Stomach (tissue), 4 donors: ENCODE data around the gene HS2ST1.

Experiments
- EP300 ChIP-seq: sonication (generic); formaldehyde crosslinking; IDR thresholded peaks from one replicate; pipeline ENCODE4 v1.6.1; 2017; ENCODE audit warnings: antibody characterized with exemption
- POLR2A ChIP-seq, 4 donors: fragments of 450-650 bp; IDR thresholded peaks; one replicate each; pipeline ENCODE4 v1.6.1; 2016; ENCODE audit warnings: antibody characterized with exemption in 4 of 4, control low read depth in 2 of 4, mild to moderate bottlenecking in 1 of 4, moderate library complexity in 1 of 4
- POLR2AphosphoS5 ChIP-seq, 3 donors: sonication (generic); formaldehyde crosslinking; IDR thresholded peaks; one replicate each; pipeline ENCODE4 v1.6.1; 2016; ENCODE audit warnings: antibody characterized with exemption in 3 of 3
- TF ChIP-seq, protein P1 (sequence below), 7 experiments: fragments of 450-650 bp in 4 of 7; fragments of 200-600 bp in 3 of 7; sonication (generic) in 3 of 7; IDR thresholded peaks; one replicate each; pipeline ENCODE4 v1.5.1; 2016 to 2019; ENCODE audit warnings: antibody characterized with exemption in 7 of 7, control low read depth in 2 of 7, mild to moderate bottlenecking in 1 of 7

DNA sequence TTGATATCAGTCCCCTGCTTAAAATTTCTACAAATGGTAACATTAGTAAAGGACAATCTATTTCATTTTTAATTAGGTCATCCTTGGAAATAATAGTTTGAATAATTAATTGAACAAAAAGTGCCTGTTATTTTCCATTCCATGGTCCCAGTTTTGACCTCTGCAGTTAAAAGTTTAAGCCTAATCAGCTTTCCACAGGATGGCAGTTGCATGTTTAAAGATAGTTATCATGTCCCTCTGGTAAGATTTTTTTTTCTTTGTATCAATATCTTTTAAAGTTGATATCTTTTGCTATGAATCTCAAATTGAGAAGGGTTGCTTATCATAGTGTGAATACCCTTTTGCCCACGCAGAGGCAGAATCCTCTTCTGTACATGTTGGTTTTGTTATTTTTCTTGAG lies 90.4 kb downstream of the HS2ST1 start:
- TF ChIP-seq, protein P1, sequence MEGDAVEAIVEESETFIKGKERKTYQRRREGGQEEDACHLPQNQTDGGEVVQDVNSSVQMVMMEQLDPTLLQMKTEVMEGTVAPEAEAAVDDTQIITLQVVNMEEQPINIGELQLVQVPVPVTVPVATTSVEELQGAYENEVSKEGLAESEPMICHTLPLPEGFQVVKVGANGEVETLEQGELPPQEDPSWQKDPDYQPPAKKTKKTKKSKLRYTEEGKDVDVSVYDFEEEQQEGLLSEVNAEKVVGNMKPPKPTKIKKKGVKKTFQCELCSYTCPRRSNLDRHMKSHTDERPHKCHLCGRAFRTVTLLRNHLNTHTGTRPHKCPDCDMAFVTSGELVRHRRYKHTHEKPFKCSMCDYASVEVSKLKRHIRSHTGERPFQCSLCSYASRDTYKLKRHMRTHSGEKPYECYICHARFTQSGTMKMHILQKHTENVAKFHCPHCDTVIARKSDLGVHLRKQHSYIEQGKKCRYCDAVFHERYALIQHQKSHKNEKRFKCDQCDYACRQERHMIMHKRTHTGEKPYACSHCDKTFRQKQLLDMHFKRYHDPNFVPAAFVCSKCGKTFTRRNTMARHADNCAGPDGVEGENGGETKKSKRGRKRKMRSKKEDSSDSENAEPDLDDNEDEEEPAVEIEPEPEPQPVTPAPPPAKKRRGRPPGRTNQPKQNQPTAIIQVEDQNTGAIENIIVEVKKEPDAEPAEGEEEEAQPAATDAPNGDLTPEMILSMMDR (IDR thresholded peaks at IDR 0.05) = no peak
- TF ChIP-seq POLR2A (IDR thresholded peaks at IDR 0.05) (no peak), POLR2AphosphoS5 (IDR thresholded peaks at IDR 0.05) (no peak), EP300 (no peak)
